ENCODE measurements around the gene SMAP2. TPM values are rescaled to one million over a fixed set of nuclear protein-coding genes. Genes with fewer than 3 reads are reported as not detected.

SMAP2 gene
- total RNA-seq, 1 donor from 2014 or later = 156 TPM

DNA sequence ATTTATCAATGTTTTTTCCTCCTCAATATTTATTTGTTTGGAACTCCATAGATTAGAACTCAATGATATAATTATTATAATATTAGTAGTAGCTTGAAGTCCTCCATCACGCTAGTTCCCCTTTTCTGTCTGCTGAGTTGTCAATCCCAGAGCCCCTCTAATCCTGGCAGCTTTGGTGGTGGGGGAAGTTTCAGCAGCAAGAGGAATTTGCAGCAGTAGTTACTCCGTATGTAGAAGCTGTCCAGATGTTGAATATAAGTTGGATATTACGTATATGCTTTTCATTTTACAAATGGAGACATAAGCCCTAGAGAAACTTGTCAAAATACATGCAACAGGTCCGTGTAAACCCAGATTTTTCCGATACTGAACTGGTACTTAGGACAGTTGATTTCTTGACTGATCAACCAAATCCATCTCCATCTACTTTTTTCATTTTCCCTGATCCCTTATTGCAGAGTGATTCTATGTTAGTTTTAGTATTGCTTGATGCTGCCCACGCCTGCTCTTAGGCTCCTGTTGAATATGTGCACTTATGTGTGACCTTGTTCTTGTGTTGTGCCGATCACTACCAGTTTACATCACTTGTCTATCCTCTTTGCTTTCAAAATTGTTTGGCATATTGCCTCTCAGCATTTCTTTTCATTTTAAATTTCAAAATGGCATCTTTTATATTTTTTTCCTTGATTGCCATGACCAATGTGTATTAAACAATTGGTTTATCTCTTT, 28.1 kb downstream of the SMAP2 start:
- intact Hi-C loops (cut with micrococcal nuclease) = loop anchor here (2.0 to 5.0 kb wide), 3 partner anchors 17 to 139 kb away; partner anchors contain the start of gene ZFP69B
- Mint-ChIP-seq H3K27me3 (no peaks in the 10 kb centered on the region), H3K4me3 (peak overlapping the region; percentile 54), H3K4me1 (peaks cover 72% of the 10 kb centered on the region), H3K27ac (peak overlapping the region; percentile 86), H3K36me3 (ENCODE audit: low read depth) (peaks cover 45% of the 10 kb centered on the region), H3K9me3 (peaks cover 4% of the 10 kb centered on the region)
- DNase-seq = no peak

DNA sequence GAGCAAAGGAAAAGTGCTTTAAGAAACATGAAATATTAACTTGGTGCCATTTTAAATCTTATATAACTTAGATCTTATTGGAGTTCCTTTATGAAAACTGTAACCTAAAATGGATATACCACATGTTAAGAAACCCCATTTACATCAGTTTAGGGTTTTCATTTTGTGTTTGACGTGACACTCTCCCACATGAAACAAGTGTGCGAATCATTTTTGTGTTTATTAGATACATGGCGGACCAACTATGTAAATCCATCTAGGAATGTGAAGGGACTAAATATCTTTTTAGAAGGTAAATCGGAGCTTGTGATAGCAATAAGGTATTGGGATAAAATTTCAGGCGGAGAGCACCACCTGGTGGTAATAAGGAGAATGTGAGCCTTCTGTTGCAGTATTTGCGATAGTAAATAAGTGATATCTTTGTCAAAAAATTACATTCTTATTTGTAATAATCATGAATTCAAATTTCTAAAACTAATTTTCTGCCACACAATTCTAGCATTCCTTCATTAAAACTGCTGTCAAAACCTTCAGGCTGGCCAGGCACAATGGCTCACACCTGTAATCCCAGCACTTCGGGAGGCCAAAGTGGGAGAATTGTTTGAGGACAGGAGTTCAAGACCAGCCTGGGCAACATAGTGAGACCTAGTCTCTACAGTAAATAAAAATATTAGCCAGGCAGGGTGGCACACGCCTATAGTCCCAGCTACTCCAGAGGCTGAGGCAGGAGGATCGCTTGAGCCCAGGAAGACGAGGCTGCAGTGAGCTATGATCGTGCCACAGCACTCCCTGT, 31.3 kb downstream of the SMAP2 start:
- Mint-ChIP-seq H3K36me3 (ENCODE audit: low read depth) (peaks cover 45% of the 10 kb centered on the region), H3K27me3 (no peaks in the 10 kb centered on the region), H3K27ac (peak overlapping the region; percentile 95), H3K9me3 (peaks cover 4% of the 10 kb centered on the region), H3K4me1 (peaks cover 50% of the 10 kb centered on the region), H3K4me3 (peak overlapping the region; percentile 77)
- peak; percentile 82 for DNase-seq
- intact Hi-C loops (cut with micrococcal nuclease) = loop anchor here (1.0 to 5.0 kb wide), 4 partner anchors 20 to 252 kb away; no protein-coding TSS in a partner anchor

DNA sequence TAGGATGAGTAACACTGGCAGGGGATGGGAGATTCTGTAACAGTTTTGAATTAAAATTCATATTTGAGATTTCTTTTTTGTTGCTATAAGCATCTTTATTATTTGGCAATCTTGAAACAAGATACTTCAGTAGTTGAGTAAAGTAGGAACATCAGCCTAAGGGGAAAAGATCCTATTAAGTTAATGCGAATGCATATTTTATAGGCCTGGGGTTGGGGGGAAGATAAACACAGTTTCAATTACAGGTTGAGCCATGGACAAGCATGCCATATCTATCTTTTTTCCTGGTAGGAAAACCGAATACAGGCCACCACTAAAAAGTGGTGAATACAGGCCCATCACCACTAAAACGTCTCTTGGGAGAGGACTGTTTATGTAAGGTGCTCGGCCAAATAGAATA, 32.3 kb downstream of the SMAP2 start:
- no peaks in the 10 kb centered on the region for H3K27me3 Mint-ChIP-seq
- no peak overlapping the region for H3K4me3 Mint-ChIP-seq
- H3K27ac Mint-ChIP-seq = peak overlapping the region; percentile 1
- H3K4me1 Mint-ChIP-seq = peaks cover 41% of the 10 kb centered on the region
- H3K36me3 Mint-ChIP-seq (ENCODE audit: low read depth) = peaks cover 43% of the 10 kb centered on the region
- intact Hi-C loops (cut with micrococcal nuclease) = loop anchor here (2.0 kb wide), 1 partner anchor 253 kb away; no protein-coding TSS in a partner anchor
- no peaks in the 10 kb centered on the region for H3K9me3 Mint-ChIP-seq
- DNase-seq = no peak

DNA sequence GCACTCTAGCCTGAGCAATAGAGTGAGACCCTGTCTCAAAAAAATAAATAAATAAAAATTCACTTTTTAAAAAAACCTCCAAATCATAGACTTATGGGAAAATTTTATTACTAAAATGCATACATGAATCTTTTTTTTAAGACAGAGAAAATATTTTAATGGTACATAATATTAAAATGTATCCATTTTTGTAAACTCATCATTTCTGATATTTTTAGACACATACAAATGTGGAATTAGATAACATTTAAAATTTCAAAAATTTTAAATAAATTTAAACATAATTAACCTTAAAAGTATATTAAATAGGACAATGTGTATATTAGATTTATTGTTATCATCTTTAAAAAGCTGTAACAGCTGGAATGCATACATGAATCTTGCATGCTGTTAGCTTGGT, 33.9 kb downstream of the SMAP2 start:
- intact Hi-C loops (cut with micrococcal nuclease) = no loop called here

DNA sequence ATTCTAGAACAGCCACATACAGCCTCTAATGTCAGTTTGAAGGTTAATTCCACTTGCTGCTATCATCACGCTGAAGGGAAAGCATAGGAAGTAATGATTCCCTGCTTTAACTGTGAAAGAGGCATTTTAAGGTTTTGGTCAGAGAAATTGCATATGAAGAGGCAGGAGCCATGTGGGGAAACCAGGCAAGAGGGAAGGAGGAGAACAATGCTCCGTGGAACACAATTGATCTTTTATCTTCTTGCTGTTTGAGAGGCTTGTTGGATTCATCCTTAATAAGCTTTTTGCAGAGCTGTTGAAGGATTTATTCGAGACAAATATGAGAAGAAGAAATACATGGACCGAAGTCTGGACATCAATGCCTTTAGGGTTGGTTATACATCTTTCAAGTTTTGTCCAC, 35.9 kb downstream of the SMAP2 start:
- Mint-ChIP-seq H3K27me3 (no peaks in the 10 kb centered on the region), H3K9me3 (no peaks in the 10 kb centered on the region), H3K4me1 (peaks cover 26% of the 10 kb centered on the region), H3K27ac (no peak overlapping the region), H3K4me3 (no peak overlapping the region), H3K36me3 (ENCODE audit: low read depth) (peaks cover 62% of the 10 kb centered on the region)
- no peak for DNase-seq
- intact Hi-C loops (cut with micrococcal nuclease) = no loop called here

More for the DNA sequence above, 33.9 kb downstream of the SMAP2 start:
- Mint-ChIP-seq H3K4me3 (no peak overlapping the region), H3K27me3 (no peaks in the 10 kb centered on the region), H3K27ac (no peak overlapping the region), H3K4me1 (peaks cover 28% of the 10 kb centered on the region), H3K36me3 (ENCODE audit: low read depth) (peaks cover 48% of the 10 kb centered on the region), H3K9me3 (no peaks in the 10 kb centered on the region)
- DNase-seq = no peak

DNA sequence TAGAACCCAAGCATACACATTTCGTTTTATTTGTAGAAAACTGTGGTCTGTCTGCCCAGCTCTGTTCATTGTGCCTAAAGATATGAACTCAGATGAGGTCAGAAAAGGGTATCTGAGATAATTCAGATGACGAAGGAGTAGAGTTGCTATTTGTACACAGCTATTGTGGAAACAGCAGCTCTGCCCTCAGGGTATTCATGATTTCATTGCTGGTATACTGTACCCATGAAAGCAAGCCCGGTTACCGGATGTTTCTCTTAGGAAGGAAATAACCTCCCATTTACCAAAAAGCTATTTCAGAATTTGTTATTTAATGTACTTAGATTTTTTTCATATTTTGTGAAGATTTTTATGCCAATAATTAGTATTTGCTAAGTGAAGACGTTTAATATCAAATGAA, 37.8 kb downstream of the SMAP2 start:
- no peaks in the 10 kb centered on the region for H3K9me3 Mint-ChIP-seq
- no peak overlapping the region for H3K4me3 Mint-ChIP-seq
- no peak for DNase-seq
- peaks cover 78% of the 10 kb centered on the region for H3K36me3 Mint-ChIP-seq (ENCODE audit: low read depth)
- H3K27me3 Mint-ChIP-seq = no peaks in the 10 kb centered on the region
- H3K27ac Mint-ChIP-seq = no peak overlapping the region
- peaks cover 19% of the 10 kb centered on the region for H3K4me1 Mint-ChIP-seq
- intact Hi-C loops (cut with micrococcal nuclease) = no loop called here

DNA sequence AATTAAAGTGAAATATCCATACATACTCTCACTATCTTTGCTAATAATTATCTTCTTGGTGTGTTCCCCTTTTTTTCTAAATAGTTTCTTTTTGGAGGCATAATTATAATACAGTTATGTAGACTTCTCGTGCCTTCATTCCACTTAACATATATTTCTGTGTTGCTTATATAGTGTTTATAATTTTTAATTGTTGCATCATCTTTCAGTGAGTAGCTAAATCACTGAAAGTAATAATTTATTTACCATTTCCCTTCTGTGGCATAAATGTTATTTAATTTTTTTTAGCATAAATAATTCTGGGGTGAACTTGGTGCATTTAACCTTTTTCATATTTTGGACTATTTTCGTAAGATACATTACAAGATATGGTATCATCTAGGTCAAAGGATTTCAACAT, 38.3 kb downstream of the SMAP2 start:
- intact Hi-C loops (cut with micrococcal nuclease) = no loop called here
- no peak for DNase-seq
- H3K4me1 Mint-ChIP-seq = peaks cover 19% of the 10 kb centered on the region
- no peaks in the 10 kb centered on the region for H3K9me3 Mint-ChIP-seq
- H3K4me3 Mint-ChIP-seq = no peak overlapping the region
- no peak overlapping the region for H3K27ac Mint-ChIP-seq
- peaks cover 82% of the 10 kb centered on the region for H3K36me3 Mint-ChIP-seq (ENCODE audit: low read depth)
- H3K27me3 Mint-ChIP-seq = no peaks in the 10 kb centered on the region

DNA sequence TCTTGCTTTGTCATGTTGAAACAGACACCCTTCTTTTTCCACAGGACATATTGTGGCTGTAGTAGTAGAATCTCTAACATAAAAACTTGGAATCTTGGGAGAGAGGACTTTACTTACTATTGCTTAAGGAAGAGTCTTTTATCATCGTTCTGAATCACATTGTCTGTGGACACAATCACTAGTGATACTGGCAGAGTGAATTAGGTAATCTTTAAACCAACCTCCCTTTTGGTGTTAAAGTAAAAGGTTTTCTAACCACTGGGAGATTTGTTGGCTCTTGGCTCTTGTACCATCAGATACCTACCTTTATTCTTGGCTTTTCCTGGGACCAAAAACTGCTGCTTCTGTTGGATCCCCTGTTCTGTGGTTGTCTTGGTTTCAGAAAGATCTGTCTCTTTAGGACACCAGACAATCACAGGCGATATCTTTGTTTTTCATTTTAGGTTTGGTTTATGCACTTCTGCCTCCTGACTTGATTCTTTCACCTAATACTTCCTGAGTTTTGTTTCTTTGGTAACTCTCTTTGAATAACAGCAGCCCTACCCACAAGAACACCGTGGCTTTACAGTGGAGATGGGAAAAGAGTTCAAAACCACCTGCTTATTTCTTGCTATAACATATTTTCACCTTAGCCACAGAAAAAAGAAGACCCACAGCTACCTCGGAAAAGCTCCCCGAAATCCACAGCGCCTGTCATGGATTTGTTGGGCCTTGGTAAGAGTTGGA, 40.2 kb downstream of the SMAP2 start:
- Mint-ChIP-seq H3K4me3 (no peak overlapping the region), H3K4me1 (peaks cover 26% of the 10 kb centered on the region), H3K27me3 (no peaks in the 10 kb centered on the region), H3K9me3 (no peaks in the 10 kb centered on the region), H3K27ac (peak overlapping the region; percentile 73), H3K36me3 (ENCODE audit: low read depth) (peaks cover 90% of the 10 kb centered on the region)
- intact Hi-C loops (cut with micrococcal nuclease) = no loop called here
- DNase-seq = no peak

DNA sequence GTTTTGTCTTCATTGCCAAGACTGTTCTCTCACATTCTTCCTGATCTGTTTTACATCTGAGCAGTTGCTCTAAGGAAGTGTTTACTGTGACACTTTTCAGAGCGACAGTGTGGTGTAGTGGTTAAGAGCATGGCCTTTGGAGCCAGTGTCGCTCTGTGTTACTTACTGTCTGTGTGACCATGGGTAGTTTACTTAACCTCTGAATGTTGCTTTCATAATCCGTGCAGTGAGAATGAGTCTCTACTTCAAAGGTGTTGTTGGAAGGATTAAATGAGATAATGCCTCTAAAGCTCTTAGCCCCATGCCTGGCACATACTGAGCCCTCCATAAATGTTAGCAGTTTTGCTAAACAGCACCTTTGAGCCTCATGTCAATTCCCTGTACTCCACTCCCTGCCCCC, 40.8 kb downstream of the SMAP2 start:
- Mint-ChIP-seq H3K27ac (peak overlapping the region; percentile 73), H3K9me3 (no peaks in the 10 kb centered on the region), H3K27me3 (no peaks in the 10 kb centered on the region), H3K4me3 (no peak overlapping the region), H3K36me3 (ENCODE audit: low read depth) (peaks cover 87% of the 10 kb centered on the region), H3K4me1 (peaks cover 27% of the 10 kb centered on the region)
- DNase-seq = no peak
- intact Hi-C loops (cut with micrococcal nuclease) = no loop called here

DNA sequence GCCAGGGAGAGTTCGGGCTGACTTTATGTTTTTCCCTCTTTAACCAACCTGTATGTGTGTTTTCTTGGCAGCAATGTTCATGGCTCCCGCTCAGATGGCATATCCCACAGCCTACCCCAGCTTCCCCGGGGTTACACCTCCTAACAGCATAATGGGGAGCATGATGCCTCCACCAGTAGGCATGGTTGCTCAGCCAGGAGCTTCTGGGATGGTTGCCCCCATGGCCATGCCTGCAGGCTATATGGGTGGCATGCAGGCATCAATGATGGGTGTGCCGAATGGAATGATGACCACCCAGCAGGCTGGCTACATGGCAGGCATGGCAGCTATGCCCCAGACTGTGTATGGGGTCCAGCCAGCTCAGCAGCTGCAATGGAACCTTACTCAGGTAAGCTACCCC, 43.2 kb downstream of the SMAP2 start:
- intact Hi-C loops (cut with micrococcal nuclease) = no loop called here
- Mint-ChIP-seq H3K27ac (no peak overlapping the region), H3K27me3 (no peaks in the 10 kb centered on the region), H3K9me3 (no peaks in the 10 kb centered on the region), H3K4me1 (peaks cover 29% of the 10 kb centered on the region), H3K36me3 (ENCODE audit: low read depth) (peaks cover 87% of the 10 kb centered on the region), H3K4me3 (no peak overlapping the region)
- DNase-seq = no peak

DNA sequence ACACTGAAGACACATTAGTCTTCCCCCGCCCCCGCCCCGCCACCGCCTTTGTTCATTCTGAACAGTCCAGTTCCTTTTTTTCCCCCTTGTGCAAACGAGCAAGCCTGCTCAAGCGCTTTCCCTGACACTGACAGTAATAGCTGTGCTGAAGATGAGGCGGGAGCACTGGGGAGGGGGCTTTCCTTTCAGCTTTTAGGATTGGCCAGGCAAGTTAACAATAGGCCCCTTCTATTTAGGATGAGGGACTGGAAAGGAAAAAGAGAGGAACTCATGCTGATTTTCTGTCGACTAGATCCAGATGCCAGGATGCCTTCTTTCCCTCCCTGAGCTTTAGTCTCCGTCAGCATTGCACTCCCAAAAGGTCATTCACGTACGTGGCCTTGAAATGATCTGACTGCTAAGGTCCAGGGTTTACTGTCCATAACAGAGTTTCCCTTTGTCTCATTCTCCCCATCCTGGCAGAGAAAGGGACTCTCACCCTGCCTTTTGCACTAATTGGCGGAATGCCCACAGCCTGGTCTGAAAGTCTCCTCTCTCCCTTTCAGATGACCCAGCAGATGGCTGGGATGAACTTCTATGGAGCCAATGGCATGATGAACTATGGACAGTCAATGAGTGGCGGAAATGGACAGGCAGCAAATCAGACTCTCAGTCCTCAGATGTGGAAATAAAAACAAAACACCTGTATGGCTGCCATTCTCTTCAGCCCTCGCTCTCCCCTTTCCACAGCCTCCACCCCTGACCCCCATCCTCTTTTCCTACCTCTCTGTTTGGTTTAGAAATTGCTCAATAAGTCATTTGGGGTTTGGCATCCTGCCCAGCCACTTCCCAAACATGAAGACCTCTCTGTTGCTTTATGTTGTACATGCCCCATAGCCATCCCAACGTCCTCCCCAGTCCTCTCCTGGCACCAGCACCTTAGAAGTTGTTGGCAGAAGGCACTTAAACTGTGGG, 48.2 kb downstream of the SMAP2 start:
- Mint-ChIP-seq H3K27ac (peak overlapping the region; percentile 23), H3K4me3 (no peak overlapping the region)
- intact Hi-C loops (cut with micrococcal nuclease) = no loop called here

DNA sequence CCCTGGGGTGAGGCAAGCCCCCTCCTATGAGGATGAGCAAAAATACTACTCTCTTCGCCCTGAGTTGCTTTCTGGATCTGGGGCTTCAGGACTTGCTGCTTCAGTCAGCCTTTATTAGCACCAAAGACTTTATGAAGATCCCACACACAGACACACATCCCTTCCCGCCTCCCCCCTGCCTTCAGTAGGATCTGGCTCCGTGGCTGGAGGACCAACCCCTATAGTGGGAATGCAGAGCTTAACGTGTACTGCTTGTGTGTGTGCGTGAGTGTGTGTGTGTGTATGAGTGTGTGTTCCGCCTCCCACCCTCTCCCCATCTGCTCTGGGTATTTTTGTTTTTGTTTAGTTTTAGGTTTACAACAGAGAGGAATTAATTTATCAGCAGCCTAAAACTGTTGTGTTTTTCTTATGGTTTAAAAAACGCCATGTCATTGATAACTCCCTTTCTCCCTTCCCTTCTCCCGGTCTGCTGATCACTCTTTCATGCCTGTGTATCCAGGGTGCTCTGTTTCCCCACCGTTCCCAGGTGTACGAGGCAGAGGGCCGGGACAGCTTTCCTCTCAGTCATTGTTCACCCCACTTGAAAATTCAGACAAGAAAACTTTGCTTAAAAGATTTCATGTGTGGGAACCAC, 49.2 kb downstream of the SMAP2 start:
- peaks cover 11% of the 10 kb centered on the region for H3K4me1 Mint-ChIP-seq
- DNase-seq = no peak
- peaks cover 8% of the 10 kb centered on the region for H3K9me3 Mint-ChIP-seq
- peaks cover 80% of the 10 kb centered on the region for H3K36me3 Mint-ChIP-seq (ENCODE audit: low read depth)
- H3K4me3 Mint-ChIP-seq = no peak overlapping the region
- H3K27me3 Mint-ChIP-seq = no peaks in the 10 kb centered on the region
- intact Hi-C loops (cut with micrococcal nuclease) = no loop called here
- H3K27ac Mint-ChIP-seq = peak overlapping the region; percentile 59

More for the DNA sequence above, 48.2 kb downstream of the SMAP2 start:
- Mint-ChIP-seq H3K9me3 (peaks cover 8% of the 10 kb centered on the region), H3K27me3 (no peaks in the 10 kb centered on the region), H3K4me1 (peaks cover 17% of the 10 kb centered on the region), H3K36me3 (ENCODE audit: low read depth) (peaks cover 85% of the 10 kb centered on the region)
- DNase-seq = no peak

DNA sequence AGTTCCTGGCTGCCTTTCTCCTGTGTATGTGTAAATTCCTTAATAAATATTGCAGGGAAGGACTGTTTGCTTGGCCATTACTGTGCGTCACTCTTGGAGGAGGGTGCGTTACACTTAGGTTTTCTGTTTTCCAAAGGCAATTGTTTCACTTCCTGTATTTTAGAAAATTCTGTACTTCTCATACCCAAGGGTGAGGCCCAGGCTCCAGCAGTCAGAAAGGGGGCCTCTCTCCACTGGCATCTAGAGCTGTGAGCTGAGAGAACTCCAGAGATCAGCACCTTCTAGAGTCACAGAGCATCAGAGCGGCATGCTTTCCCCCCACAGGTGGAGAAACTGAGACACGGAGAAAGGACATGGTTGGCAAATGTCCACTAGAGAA, 49.7 kb downstream of the SMAP2 start:
- Mint-ChIP-seq H3K36me3 (ENCODE audit: low read depth) (peaks cover 75% of the 10 kb centered on the region), H3K27me3 (no peaks in the 10 kb centered on the region), H3K4me3 (no peak overlapping the region), H3K27ac (peak overlapping the region; percentile 59), H3K9me3 (peaks cover 8% of the 10 kb centered on the region), H3K4me1 (peaks cover 11% of the 10 kb centered on the region)
- no peak for DNase-seq
- intact Hi-C loops (cut with micrococcal nuclease) = no loop called here

Data from activated CD4-positive, alpha-beta T cell treated with anti-CD3 and anti-CD28 coated beads, Interleukin-2, amount 10 ng/mL, durations not matched to agents 24 days and 14 days (primary cell).